GM23338 (cell line): ENCODE results near the gene ZFP14. TPM values are rescaled to one million over a fixed set of nuclear protein-coding genes. Genes with fewer than 3 reads are reported as not detected.

ENCODE experiments used
- ATAC-seq: fragments of 200-7000 bp; cut with Tn5 transposase; 3 replicates; pipeline ENCODE4 v1.9.1; 2020
- DNase-seq: peaks from one replicate; pipeline ENCODE4 v3.0.0-alpha.2; 2015; ENCODE audit warnings: low spot score
- H2AFZ ChIP-seq: fragments of 200-600 bp; sonication (generic); 2 replicates; pipeline ENCODE4 v1.8.0; 2016; ENCODE audit warnings: antibody characterized with exemption, mild to moderate bottlenecking, moderate library complexity
- H3F3A ChIP-seq: fragments of 200-600 bp; sonication (generic); replicated peaks from 2 replicates; pipeline ENCODE4 v1.8.0; 2017; ENCODE audit warnings: antibody characterized with exemption, mixed run types, low read depth
- H3K27ac ChIP-seq: fragments of 200-600 bp; sonication (generic); 2 replicates; pipeline ENCODE4 v1.6.1; 2016; ENCODE audit warnings: low read depth
- H3K27me3 ChIP-seq: fragments of 200-600 bp; sonication (generic); 2 replicates; pipeline ENCODE4 v1.8.0; 2016; ENCODE audit warnings: mild to moderate bottlenecking, mixed run types, moderate library complexity; ENCODE audit not compliant: insufficient read depth
- H3K36me3 ChIP-seq: fragments of 200-600 bp; sonication (generic); 2 replicates; pipeline ENCODE4 v1.8.0; 2016; ENCODE audit warnings: mild to moderate bottlenecking; ENCODE audit not compliant: insufficient read depth
- H3K4me1 ChIP-seq: fragments of 200-600 bp; sonication (generic); 2 replicates; pipeline ENCODE4 v1.8.0; 2016; ENCODE audit warnings: mild to moderate bottlenecking, moderate library complexity; ENCODE audit not compliant: insufficient read depth
- H3K4me2 ChIP-seq: fragments of 200-600 bp; sonication (generic); 2 replicates; pipeline ENCODE4 v1.7.1; 2017; ENCODE audit warnings: mixed run types
- H3K4me3 ChIP-seq: fragments of 200-600 bp; sonication (generic); 2 replicates; pipeline ENCODE4 v1.6.1; 2016; ENCODE audit warnings: mixed run types
- H3K79me2 ChIP-seq: fragments of 200-600 bp; sonication (generic); replicated peaks from 2 replicates; pipeline ENCODE4 v1.8.0; 2017; ENCODE audit warnings: mild to moderate bottlenecking; ENCODE audit not compliant: insufficient read depth
- H3K9me2 ChIP-seq: fragments of 200-600 bp; sonication (generic); 2 replicates; pipeline ENCODE4 v1.8.0; 2017; ENCODE audit not compliant: insufficient read depth
- H4K20me1 ChIP-seq: fragments of 200-600 bp; sonication (generic); replicated peaks from 2 replicates; pipeline ENCODE4 v1.8.0; 2017; ENCODE audit warnings: mild to moderate bottlenecking; ENCODE audit not compliant: insufficient read depth
- H3K27ac Mint-ChIP-seq: 2 replicates; pipeline ENCODE4 v1.8.0; 2020; ENCODE audit warnings: inconsistent platforms, mild to moderate bottlenecking, moderate library complexity, mixed read lengths
- H3K27me3 Mint-ChIP-seq: 3 replicates; pipeline ENCODE4 v1.8.0; 2022; ENCODE audit warnings: low read depth, mild to moderate bottlenecking, moderate library complexity, mixed read lengths, inconsistent platforms; ENCODE audit not compliant: insufficient read depth, poor library complexity
- H3K36me3 Mint-ChIP-seq: 3 replicates; pipeline ENCODE4 v1.8.0; 2021; ENCODE audit warnings: low read depth, mild to moderate bottlenecking, inconsistent platforms, moderate library complexity, mixed read lengths
- H3K4me1 Mint-ChIP-seq: 3 replicates; pipeline ENCODE4 v1.8.0; 2020; ENCODE audit warnings: mild to moderate bottlenecking, inconsistent platforms, mixed read lengths
- H3K4me3 Mint-ChIP-seq: 3 replicates; pipeline ENCODE4 v1.8.0; 2021; ENCODE audit warnings: moderate library complexity, mild to moderate bottlenecking, inconsistent platforms, mixed read lengths
- H3K9me3 Mint-ChIP-seq: 3 replicates; pipeline ENCODE4 v1.8.0; 2020; ENCODE audit warnings: moderate library complexity, mild to moderate bottlenecking, inconsistent platforms, mixed read lengths
- CTCF ChIP-seq, 2 experiments: fragments of 200-600 bp in 1 of 2; sonication (generic) in 1 of 2; conservative IDR thresholded peaks; 2 replicates each; pipeline versions ENCODE4 v1.5.1 to v1.6.1; 2016 to 2017; ENCODE audit warnings: antibody characterized with exemption in 2 of 2, low read depth in 2 of 2, mild to moderate bottlenecking in 2 of 2, moderate library complexity in 1 of 2
- ETS1 ChIP-seq: IDR thresholded peaks from 2 replicates; pipeline ENCODE4 v1.6.1; 2016; ENCODE audit warnings: antibody characterized with exemption
- EZH2 ChIP-seq: fragments of 200-600 bp; sonication (generic); IDR thresholded peaks from one replicate; pipeline ENCODE4 v1.8.0; 2017; ENCODE audit warnings: antibody characterized with exemption, mild to moderate bottlenecking, low read depth; ENCODE audit not compliant: unreplicated experiment
- EZH2phosphoT487 ChIP-seq: fragments of 200-600 bp; sonication (generic); IDR thresholded peaks from one replicate; pipeline ENCODE4 v1.8.1; 2018; ENCODE audit warnings: antibody characterized with exemption; ENCODE audit not compliant: unreplicated experiment
- JUNB ChIP-seq: IDR thresholded peaks from one replicate; pipeline ENCODE4 v1.6.1; 2016; ENCODE audit warnings: antibody characterized with exemption; ENCODE audit not compliant: unreplicated experiment
- POLR2AphosphoS5 ChIP-seq: IDR thresholded peaks from 2 replicates; pipeline ENCODE4 v1.6.1; 2016; ENCODE audit warnings: antibody characterized with exemption, low read depth
- STAT1 ChIP-seq: IDR thresholded peaks from one replicate; pipeline ENCODE4 v1.6.1; 2016; ENCODE audit warnings: antibody characterized with exemption; ENCODE audit not compliant: unreplicated experiment
- ZNF114 ChIP-seq: fragments of 250-450 bp; sonication (Bioruptor Pico); IDR thresholded peaks from 2 replicates; pipeline ENCODE4 v1.5.0; 2020; ENCODE audit warnings: mild to moderate bottlenecking, moderate library complexity
- ZNF331 ChIP-seq: fragments of 250-450 bp; sonication (Bioruptor Pico); IDR thresholded peaks from 2 replicates; pipeline ENCODE4 v1.5.0; 2020; ENCODE audit warnings: low read depth, mild to moderate bottlenecking, moderate library complexity
- ZNF462 ChIP-seq: fragments of 250-450 bp; sonication (Bioruptor Pico); IDR thresholded peaks from 2 replicates; pipeline ENCODE4 v1.5.0; 2020; ENCODE audit warnings: mild to moderate bottlenecking, moderate library complexity
- polyA plus RNA-seq: library from polyadenylated mRNA; unstranded; fragments of >200 nt; fragmentation: Nextera tagmentation; extraction: Ambion mirVana; gene quantifications from 2 replicates; pipeline ENCODE4 v1.2.1, GENCODE V29; 2016
- total RNA-seq: library from RNA; depleted of rRNA; stranded (reverse); fragments of >200 nt; shearing (Covaris generic); gene quantifications from 2 replicates; pipeline ENCODE4 v1.2.3, GENCODE V29; 2014

The ZFP14 gene
- total and polyA plus RNA-seq, 2 experiments from 2014 or later, result 9.0 to 10.4 TPM

- Mint-ChIP-seq H3K4me3 (no peak overlapping the region), H3K9me3 (no peaks in the 10 kb centered on the region), H3K4me1 (no peaks in the 10 kb centered on the region), H3K27me3 (peaks cover 2% of the 10 kb centered on the region), H3K27ac (no peak overlapping the region), H3K36me3 (peaks cover 15% of the 10 kb centered on the region)
- no peak overlapping the region for H2AFZ ChIP-seq
- no peak overlapping the region for H3K27ac ChIP-seq
- DNase-seq, result no peak
- H4K20me1 ChIP-seq, result no peaks in the 10 kb centered on the region
- no peaks in the 10 kb centered on the region for H3F3A ChIP-seq
- H3K36me3 ChIP-seq, result 0 out of 2 replicates have a peak, but pooled peaks cover 13% of the 10 kb centered on the region
- H3K9me2 ChIP-seq, result no peaks in the 10 kb centered on the region
- no peaks in the 10 kb centered on the region for H3K79me2 ChIP-seq
- no peak for ATAC-seq
- no peaks in the 10 kb centered on the region for H3K4me1 ChIP-seq
- no peak for TF ChIP-seq POLR2AphosphoS5
- no peak for TF ChIP-seq ZNF114 (CRISPR knock-in tag)
- H3K4me3 ChIP-seq, result no peak overlapping the region
- no peaks in the 10 kb centered on the region for H3K27me3 ChIP-seq
- H3K4me2 ChIP-seq, result no peak overlapping the region
Observed at GRCh38 chr19:36363845-36364244, 15.2 kb downstream of the ZFP14 start.

- no peak for ATAC-seq
- H3K9me3 Mint-ChIP-seq, result peaks cover 62% of the 10 kb centered on the region
- peaks cover 33% of the 10 kb centered on the region for H3K36me3 ChIP-seq
- TF ChIP-seq EZH2 (no peak), ETS1 (no peak), JUNB (no peak), STAT1 (no peak), ZNF462 (CRISPR knock-in tag) (no peak), EZH2phosphoT487 (no peak), POLR2AphosphoS5 (no peak), ZNF331 (CRISPR knock-in tag) (no peak), CTCF (conservative IDR thresholded peaks at IDR 0.05; ENCODE audit: low read depth in 2 of 2) (no peak), ZNF114 (CRISPR knock-in tag) (no peak)
Observed at GRCh38 chr19:36340786-36341372, 38.1 kb downstream of the ZFP14 start.

More at GRCh38 chr19:36340786-36341372, 38.1 kb downstream of the ZFP14 start:
- DNase-seq, result no peak
- no peaks in the 10 kb centered on the region; the same call in 1 of the 2 replicates for H4K20me1 ChIP-seq
- no peak overlapping the region for H3K4me3 Mint-ChIP-seq
- no peaks in the 10 kb centered on the region for H3K4me1 Mint-ChIP-seq
- H3K27ac Mint-ChIP-seq, result no peak overlapping the region
- H3K79me2 ChIP-seq, result no peaks in the 10 kb centered on the region
- no peak overlapping the region for H3K4me2 ChIP-seq
- H3K27me3 Mint-ChIP-seq, result peaks cover 1% of the 10 kb centered on the region
- no peak overlapping the region for H3K4me3 ChIP-seq
- H3F3A ChIP-seq, result no peaks in the 10 kb centered on the region
- H3K4me1 ChIP-seq, result no peaks in the 10 kb centered on the region
- 0 out of 2 replicates have a peak, but pooled peaks cover 3% of the 10 kb centered on the region for H3K9me2 ChIP-seq
- H3K36me3 Mint-ChIP-seq, result peaks cover 87% of the 10 kb centered on the region
- no peak overlapping the region for H3K27ac ChIP-seq
- no peak overlapping the region for H2AFZ ChIP-seq
- H3K27me3 ChIP-seq, result no peaks in the 10 kb centered on the region
